Neutrophil (primary cell): Measurements from ENCODE around the gene SFTPA1.
"Not testable (repeated sequence)": the region's sequence is repeated elsewhere in the genome, so short reads cannot be mapped to it uniquely, and the experiment has no call there.

Experiments used
- H3K27ac ChIP-seq: fragments of 200-600 bp; sonication (generic); 2 replicates; pipeline ENCODE4 v1.5.1; 2016; ENCODE audit warnings: mild to moderate bottlenecking, moderate library complexity
- H3K27me3 ChIP-seq: fragments of 200-600 bp; sonication (generic); 2 replicates; pipeline ENCODE4 v1.6.0; 2016; ENCODE audit warnings: mild to moderate bottlenecking
- H3K36me3 ChIP-seq: fragments of 200-600 bp; sonication (generic); 2 replicates; pipeline ENCODE4 v1.5.1; 2017
- H3K4me1 ChIP-seq, 2 experiments: fragments of 200-600 bp in 1 of 2; sonication (generic) in 1 of 2; 1 replicate in 1 of 2; 2 replicates in 1 of 2; pipeline versions ENCODE4 v1.5.1 to v1.6.1; 2013 to 2016; ENCODE audit warnings: low read depth in 1 of 2, low read length in 1 of 2, mild to moderate bottlenecking in 1 of 2, moderate library complexity in 1 of 2; ENCODE audit not compliant: control insufficient read depth in 1 of 2, insufficient read depth in 1 of 2
- H3K4me3 ChIP-seq, 2 experiments: fragments of 200-600 bp in 1 of 2; sonication (generic) in 1 of 2; 1 replicate in 1 of 2; 2 replicates in 1 of 2; pipeline ENCODE4 v1.5.1; 2013 to 2016; ENCODE audit warnings: low read depth in 1 of 2, low read length in 1 of 2, mild to moderate bottlenecking in 1 of 2, moderate library complexity in 1 of 2
- H3K9me3 ChIP-seq: fragments of 200-600 bp; sonication (generic); 2 replicates; pipeline ENCODE4 v1.5.1; 2016
- CTCF ChIP-seq: fragments of 200-600 bp; sonication (generic); IDR thresholded peaks from 2 replicates; pipeline ENCODE4 v1.5.1; 2016; ENCODE audit warnings: antibody characterized with exemption

The SFTPA1 gene

DNA sequence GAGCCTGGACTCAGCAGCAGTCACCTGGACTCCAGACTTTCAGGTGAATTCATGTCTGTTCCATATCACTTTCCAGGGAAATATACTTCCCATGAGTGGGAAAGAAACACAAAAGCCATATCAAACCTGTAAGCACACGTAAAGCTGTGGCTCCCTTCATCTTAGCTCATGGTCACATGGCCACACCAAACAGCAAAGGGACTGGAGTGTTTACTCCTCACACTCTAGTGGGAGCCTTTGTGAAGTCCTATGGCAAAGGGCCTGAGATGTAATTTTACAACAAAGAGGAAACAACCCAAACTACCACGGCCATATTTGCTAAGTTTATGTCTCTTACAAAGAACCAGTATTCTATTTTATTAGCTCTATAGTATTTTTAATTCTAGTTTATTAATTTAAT, 16.3 kb downstream of the SFTPA1 start:
- H3K27ac ChIP-seq: no peak overlapping the region
- H3K4me3 ChIP-seq: no peak overlapping the region
- H3K27me3 ChIP-seq: no peaks in the 10 kb centered on the region
- no peaks in the 10 kb centered on the region for H3K36me3 ChIP-seq
- TF ChIP-seq CTCF: no peak
- H3K9me3 ChIP-seq: no peaks in the 10 kb centered on the region
- H3K4me1 ChIP-seq: no peaks in the 10 kb centered on the region

DNA sequence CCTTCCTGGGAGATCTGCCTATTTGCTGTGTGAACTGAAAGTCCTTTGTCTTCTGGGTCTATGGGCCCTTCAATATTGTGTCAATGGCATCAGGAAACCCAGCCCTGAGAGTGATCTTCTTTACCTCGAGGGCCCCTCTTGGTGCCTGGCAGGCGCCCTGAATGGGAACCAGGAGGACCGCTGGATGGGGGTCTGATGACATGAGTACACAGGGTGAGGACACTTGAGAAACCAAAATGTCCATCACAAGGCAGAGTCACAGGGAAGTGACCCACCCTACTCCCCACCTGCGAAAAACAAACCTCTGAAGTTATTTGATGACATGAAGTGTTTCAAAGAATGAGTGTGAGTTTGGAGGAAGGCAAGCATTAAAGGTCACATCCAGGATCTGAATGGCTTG, 17.3 kb downstream of the SFTPA1 start:
- Histone ChIP-seq H3K27me3 (no peaks in the 10 kb centered on the region), H3K36me3 (no peaks in the 10 kb centered on the region), H3K9me3 (no peaks in the 10 kb centered on the region), H3K4me3 (no peak overlapping the region), H3K27ac (no peak overlapping the region), H3K4me1 (no peaks in the 10 kb centered on the region)
- no peak for TF ChIP-seq CTCF

GRCh38 chr10:79628988-79629954, 18.5 kb downstream of the SFTPA1 start:
- TF ChIP-seq CTCF: no peak
- H3K4me1 ChIP-seq: no peaks in the 10 kb centered on the region
- H3K27me3 ChIP-seq: no peaks in the 10 kb centered on the region
- no peak overlapping the region for H3K4me3 ChIP-seq
- no peak overlapping the region for H3K27ac ChIP-seq
- H3K36me3 ChIP-seq: no peaks in the 10 kb centered on the region
- no peaks in the 10 kb centered on the region for H3K9me3 ChIP-seq

DNA sequence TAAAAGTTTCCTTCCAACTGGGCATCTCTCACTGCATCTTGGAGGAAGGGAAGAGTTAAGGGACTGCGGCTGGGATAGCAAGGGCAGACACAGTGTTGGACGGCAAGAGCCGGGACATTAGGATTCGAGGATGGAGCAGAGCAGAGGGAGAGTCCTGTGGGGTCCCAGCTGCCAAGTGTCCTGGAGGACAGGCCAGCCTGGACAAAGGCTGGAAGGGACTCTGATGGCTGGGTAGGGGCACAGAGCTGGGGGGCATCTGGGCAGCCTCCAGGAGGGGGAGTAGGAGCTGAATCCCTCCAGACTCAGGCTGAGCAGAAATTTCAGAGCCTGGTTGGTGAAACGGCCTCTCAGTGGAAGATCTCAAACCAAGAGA, 19.2 kb downstream of the SFTPA1 start:
- no peaks in the 10 kb centered on the region for H3K9me3 ChIP-seq
- no peak overlapping the region for H3K27ac ChIP-seq
- TF ChIP-seq CTCF: no peak
- H3K4me1 ChIP-seq: no peaks in the 10 kb centered on the region
- H3K4me3 ChIP-seq: no peak overlapping the region
- H3K36me3 ChIP-seq: no peaks in the 10 kb centered on the region
- H3K27me3 ChIP-seq: no peaks in the 10 kb centered on the region

DNA sequence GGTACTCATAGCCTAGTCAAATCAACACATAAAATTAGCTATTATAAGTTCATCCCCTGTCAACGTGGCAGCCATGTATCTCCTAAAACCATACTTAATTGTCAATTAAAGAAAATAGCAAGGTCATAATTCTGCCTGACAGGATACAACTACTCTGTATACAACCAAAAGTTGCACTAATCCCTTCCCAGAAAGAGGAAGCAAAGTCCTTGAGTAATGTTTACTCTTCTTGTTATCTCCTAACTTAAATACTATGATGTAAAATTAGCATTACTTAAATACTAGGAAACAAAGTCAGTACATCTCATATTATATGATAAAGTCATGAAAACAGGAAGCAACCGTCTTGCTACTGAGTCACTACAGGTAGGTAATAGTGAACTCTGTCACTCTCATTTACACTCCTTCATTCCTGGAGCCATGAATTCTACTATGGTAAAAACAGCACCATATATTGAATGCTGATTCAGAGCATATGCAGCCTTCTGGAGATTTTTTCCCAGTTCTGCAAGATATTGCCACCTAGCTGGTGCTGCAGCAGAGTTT, 26.0 kb downstream of the SFTPA1 start:
- not testable (repeated sequence) for H3K27ac ChIP-seq, H3K36me3 ChIP-seq, H3K4me3 ChIP-seq, H3K27me3 ChIP-seq, H3K9me3 ChIP-seq, H3K4me1 ChIP-seq

- H3K27ac ChIP-seq: no peak overlapping the region
- H3K4me1 ChIP-seq: no peaks in the 10 kb centered on the region
- no peaks in the 10 kb centered on the region for H3K9me3 ChIP-seq
- no peaks in the 10 kb centered on the region for H3K36me3 ChIP-seq
- no peak overlapping the region for H3K4me3 ChIP-seq
- no peak for TF ChIP-seq CTCF
- H3K27me3 ChIP-seq: peaks cover 7% of the 10 kb centered on the region
Observed at GRCh38 chr10:79638318-79638717, 27.6 kb downstream of the SFTPA1 start.

DNA sequence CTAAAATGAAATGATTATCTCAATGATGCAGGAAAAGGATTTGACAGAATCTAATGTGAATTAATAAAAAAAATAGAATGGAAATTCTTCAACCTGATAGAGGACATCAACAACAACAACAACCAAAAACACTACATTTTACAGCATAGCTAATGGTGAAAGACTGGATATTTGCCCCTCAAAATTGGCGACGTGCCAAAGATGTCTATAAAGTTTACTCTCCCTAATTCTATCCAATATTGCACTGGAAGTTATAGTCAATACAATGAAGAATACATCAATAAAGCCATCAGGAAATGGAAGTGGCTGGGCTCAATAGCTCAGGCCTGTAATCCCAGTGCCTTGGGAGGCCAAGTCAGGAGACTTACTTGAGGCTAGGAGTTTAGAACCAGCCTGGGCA, 42.0 kb downstream of the SFTPA1 start:
- not testable (repeated sequence) for H3K27me3 ChIP-seq

GRCh38 chr10:79663287-79663686, 52.5 kb downstream of the SFTPA1 start:
- not testable (repeated sequence) for H3K27me3 ChIP-seq, H3K9me3 ChIP-seq, H3K36me3 ChIP-seq, H3K27ac ChIP-seq, H3K4me3 ChIP-seq, H3K4me1 ChIP-seq

More for the DNA sequence above, 42.0 kb downstream of the SFTPA1 start:
- H3K27ac ChIP-seq, H3K4me1 ChIP-seq, H3K4me3 ChIP-seq, H3K36me3 ChIP-seq, H3K9me3 ChIP-seq: not testable (repeated sequence)

DNA sequence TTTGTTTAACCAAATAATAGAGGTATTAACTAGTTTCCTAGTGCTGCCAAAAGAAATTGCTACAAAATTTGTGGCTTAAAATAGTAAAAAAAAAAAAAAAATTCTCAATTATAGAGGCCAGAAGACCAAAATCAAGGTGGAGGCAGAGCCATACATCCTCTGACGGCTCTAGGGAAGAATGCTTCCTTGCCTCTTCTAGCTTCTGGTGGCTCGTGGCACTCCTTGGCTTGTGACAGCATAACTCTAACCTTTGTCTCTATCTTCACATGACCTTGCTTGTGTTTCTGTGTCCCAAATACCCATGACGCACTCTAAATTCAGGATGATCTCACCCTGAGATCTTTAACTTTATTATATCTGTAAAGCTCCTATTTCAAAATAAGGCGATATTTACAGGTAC, 53.9 kb downstream of the SFTPA1 start:
- H3K9me3 ChIP-seq, H3K36me3 ChIP-seq, H3K27me3 ChIP-seq, H3K4me1 ChIP-seq, H3K27ac ChIP-seq, H3K4me3 ChIP-seq: not testable (repeated sequence)
